NCI-H1105 (cell line): ENCODE data around the gene RANBP6.

Experiments used
- DNase-seq: peaks from one replicate; lab custom pipeline; 2025; lab: John Stamatoyannopoulos, UW

The RANBP6 gene

GRCh38 chr9:6007058-6007769 is 8.2 kb downstream of the RANBP6 start:
- peak; percentile 93 for DNase-seq

GRCh38 chr9:6006749-6007057 is 8.7 kb downstream of the RANBP6 start:
- no peak for DNase-seq

GRCh38 chr9:6000955-6001354 is 14.5 kb downstream of the RANBP6 start:
- DNase-seq = no peak

GRCh38 chr9:5999443-6000101 is 15.9 kb downstream of the RANBP6 start:
- no peak for DNase-seq

- DNase-seq = no peak
Observed at GRCh38 chr9:5994493-5994892, 20.9 kb downstream of the RANBP6 start.

- DNase-seq = no peak
Observed at GRCh38 chr9:5988265-5988664, 27.2 kb downstream of the RANBP6 start.

- DNase-seq = no peak
Observed at GRCh38 chr9:5983042-5983441, 32.4 kb downstream of the RANBP6 start.

- no peak for DNase-seq
Observed at GRCh38 chr9:5982317-5982716, 33.1 kb downstream of the RANBP6 start.

- no peak for DNase-seq
Observed at GRCh38 chr9:5978523-5978922, 36.9 kb downstream of the RANBP6 start.

- DNase-seq = no peak
Observed at GRCh38 chr9:5976674-5977397, 38.6 kb downstream of the RANBP6 start.

- no peak for DNase-seq
Observed at GRCh38 chr9:5971740-5972139, 43.7 kb downstream of the RANBP6 start.
